COR-L47 (cell line): ENCODE data around the gene AFF1.

Source experiments
- DNase-seq: peaks from one replicate; lab custom pipeline; 2025; lab: John Stamatoyannopoulos, UW

Gene AFF1

DNA sequence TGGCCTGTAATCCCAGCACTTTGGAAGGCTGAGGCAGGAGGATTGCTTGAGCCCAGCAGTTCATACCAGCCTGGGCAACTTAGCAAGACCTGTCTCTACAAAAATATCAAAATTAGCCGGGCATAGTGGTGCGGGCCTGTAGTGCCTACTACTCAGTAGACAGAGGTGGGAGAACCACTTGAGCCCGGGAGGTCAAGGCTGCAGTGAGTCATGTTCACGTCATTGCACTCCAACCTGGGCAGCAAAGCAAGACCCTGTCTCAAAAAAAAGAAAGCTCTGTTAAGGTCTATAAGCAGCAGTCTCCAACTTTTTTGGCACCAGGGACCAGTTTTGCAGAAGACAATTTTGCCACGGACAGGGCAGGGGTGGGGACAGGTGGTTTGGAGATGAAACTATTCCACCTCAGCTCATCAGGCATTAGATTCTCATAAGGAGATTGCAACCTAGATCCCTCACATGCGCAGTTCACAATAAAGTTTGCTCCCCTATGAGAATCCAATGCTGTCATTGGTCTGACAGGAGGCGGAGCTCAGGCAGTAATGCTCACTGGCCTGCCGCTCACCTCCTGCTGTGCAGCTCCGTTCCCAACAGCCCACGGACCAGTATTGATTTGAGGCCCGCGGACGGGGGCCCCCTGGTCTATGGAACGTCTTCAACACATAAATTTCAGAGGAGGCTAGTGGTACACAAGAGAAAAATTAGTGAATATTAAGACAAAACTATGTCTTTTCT is 217.7 kb downstream of the AFF1 start:
- DNase-seq = no peak

DNA sequence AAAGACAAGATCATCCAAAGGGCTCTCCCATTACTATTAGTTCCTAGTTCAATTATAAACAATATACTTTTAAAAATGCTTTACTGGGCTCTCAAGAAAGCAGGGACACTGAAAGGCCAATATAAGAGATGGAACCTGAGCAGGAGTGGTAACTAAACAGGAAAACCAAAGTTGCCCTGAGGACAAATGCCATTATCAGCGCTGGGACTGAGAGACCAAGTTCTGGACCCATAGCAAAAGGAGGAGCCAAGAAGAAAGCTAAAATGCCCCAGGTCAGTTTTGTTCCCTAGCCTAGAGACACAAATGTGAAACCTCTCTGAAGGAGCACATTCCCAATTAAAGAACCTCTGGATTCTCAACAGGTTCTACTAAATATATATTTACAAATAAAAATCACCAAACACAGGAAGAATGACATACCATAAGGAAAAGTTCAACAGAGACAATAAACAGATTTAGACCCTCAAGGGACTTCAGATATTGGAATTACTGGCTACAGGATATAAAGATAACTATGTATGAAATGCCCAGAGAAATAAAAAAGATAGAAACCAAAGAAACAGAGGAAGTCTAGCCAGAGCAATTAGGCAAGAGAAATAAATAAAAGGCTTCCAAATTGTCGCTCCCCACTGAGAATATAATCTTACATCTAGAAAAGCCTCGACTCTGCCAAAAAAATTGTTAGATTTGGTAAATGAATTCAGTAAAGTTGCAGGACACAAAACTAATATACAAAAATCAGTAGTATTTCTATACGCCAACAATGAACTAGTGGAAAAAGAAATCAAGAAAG is 218.5 kb downstream of the AFF1 start:
- no peak for DNase-seq

DNA sequence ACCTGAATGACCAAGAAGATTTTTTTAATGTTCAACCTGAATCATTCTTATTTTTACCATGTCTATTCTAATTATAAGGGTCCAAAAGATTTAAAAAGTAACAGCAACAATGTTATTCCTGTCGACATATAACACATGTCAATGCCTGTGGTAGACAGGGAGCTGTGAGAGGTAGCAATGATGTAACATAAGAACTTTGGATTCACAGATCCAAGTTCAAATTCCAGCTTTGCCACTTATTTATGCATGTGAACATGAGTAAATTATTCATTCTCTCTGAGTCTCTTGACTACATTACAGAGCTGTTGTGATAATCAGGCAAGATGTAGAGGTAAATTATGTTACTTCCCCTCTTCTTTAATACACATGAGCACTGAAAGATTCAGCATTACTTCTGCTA is 231.1 kb downstream of the AFF1 start:
- no peak for DNase-seq

DNA sequence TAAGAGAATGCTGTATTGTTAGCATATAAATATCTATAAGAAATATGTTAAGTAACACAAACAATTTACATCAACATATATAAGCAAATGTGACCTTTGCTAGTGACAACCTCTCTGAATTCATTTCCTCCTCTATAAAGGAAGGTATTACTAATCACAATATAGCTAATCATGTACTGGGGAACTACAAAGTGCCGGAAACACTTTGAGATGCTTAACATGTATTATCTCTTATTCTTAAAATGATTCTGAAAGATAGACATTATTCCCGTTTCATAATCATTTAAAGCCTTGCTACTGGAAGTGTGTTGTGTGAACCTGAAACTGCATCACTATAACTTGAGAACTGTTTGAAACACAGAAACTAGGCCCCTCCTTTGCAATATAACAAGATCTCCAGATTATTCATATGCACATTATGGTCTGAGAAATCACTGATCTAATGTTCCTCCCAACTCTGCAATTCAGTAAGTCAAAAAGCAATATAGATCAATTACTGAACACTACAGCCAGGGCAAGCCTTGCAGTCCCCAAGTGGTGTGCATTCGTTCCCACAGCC is 231.6 kb downstream of the AFF1 start:
- DNase-seq = no peak

DNA sequence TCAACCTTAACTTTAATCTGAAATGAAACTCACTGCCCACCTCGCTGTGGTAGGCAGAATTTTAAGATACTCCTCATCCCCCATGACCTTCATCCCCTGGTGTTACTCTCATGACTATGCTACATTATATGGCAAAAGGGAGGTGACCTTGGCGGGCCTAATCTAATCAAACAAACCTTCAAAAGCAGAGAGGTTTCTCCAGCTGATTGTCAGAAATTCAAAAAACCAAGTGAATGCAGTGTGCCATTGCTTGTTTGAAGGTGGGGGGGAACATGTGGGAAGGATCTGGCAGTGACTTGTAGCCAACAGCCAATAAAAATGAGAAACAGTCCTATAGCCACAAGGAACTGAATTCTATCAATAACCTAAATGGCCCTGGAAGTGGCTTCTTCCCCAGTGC is 237.1 kb downstream of the AFF1 start:
- no peak for DNase-seq

DNA sequence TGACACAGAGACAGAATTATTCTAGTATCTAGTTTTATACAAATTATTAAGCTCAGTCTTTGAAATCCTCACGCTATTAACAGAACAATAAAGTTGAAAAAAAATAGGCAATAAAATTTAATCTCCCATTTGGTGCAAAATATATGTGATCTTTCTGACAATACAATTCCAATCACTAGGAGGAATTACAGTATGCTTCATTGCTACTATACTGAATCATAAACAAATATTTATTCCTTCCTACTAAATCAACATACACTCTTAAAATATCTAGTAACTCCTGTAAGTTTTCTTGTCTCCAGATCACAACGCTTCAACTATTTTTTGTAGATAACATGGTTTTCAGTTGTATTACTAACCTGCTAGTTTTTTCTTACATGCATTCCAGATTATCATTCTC is 239.9 kb downstream of the AFF1 start:
- no peak for DNase-seq

DNA sequence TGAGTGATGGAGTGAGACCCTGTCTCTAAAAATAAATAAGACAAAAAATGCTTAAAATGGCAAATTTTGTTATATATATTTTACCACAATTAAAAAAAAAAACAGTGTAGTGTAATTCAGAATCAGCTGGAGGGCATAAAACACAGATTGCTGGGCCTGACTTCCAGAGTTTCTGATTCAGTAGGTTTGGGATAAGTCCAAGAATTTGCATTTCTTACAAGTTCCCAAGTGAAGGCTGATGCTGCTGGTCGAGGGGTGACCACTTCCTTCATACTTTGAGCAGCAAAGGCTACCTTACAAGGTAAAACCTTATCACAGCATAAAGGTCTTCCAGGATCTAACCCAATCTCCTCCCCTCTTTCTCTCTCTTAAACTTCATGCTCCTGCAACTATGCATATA is 244.9 kb downstream of the AFF1 start:
- DNase-seq = no peak

DNA sequence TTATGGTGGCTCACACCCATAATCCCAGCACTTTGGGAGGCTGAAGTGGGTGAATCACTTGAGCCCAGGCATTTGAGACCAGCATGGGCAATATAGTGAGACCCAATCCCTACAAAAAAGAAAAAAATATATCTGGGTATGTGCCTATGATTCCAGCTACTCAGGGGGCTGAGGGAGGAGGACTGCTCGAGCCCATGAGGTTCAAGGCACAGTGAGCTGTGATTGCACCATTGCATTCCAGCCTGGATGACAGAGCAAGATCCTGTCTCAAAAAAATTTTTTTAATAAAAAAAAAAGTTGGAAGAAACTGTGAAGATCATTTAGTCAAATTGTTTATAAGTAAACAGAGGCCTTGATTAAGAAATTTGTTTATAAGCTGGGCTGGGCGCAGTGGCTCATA is 246.0 kb downstream of the AFF1 start:
- DNase-seq = no peak

DNA sequence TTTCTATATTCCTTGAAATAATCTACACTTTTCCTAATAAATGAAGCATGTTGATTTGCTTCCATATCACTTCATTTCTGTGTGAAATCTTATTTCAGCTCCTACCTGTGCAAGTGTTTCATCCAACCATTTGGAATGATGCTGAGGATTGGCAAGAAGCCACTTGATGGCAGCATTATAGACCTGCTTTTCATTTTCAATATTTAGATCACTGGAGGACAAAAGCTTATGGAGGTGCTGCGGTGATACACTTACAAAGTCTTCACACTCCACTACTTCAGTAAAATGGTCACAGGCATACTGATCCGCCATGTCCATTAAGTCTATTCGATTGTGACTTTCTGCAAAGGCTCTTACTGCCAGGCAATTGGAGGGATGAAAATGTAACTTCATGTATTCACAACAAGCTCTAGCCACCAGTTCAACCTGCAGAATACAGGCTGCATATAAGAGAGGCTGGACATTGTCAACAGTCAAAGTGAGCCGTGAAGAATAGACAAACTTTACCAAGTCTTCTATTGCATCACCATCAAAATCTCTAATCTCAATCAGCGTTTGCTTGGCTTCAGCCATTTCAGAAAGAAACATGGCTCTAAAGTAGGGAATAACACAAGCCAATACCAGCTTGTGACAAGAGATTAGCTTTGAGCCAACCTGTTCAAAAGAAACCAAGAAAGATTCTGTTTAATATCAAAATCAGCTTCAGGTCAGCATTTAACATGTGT is 250.5 kb downstream of the AFF1 start:
- no peak for DNase-seq

DNA sequence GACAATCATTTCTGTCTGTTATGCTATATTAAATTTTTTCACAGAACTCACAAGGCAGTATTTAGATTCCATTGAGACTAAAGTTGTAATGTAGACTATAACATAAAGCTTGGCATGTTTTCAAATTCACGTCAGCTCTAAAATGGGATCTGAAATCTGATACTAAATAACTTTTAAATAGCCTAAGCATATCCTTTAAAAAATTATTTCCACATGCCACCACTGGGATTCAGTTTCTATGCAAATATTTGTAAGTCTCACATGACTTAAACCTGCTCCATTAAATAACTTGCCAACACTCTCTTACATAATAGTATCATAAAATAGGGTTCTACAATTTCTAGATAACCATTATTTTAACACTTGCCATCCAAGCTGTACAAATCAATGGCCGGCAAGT is 253.2 kb downstream of the AFF1 start:
- DNase-seq = no peak

DNA sequence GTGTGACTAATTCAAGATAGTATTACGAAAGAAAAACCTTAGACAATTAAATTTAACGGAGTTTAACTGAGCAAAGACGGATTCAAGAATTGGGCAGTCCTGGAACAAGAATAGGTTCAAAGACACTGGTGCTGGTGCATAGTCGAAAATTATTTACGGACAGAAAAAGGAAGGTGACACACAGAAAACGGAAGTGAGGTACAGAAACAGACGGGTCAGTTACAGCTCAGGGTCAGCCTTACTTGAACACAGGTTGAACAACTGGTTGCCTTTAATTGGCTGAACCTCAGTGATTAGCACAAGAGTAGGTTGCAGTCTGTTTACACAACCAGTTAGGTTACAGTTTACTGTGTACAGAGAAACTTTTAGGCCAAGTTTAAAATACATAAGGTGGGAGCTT is 254.1 kb downstream of the AFF1 start:
- DNase-seq = no peak
